ENCODE measurements around the gene RYR3.

Gene RYR3

GRCh38 chr15:33344530-33344929 is 33.8 kb downstream of the RYR3 start (continued):
- TF ChIP-seq ZBTB6 (tag by site-specific recombination; IDR thresholded peaks at IDR 0.05) = no peak

GRCh38 chr15:33354411-33354810 is 43.6 kb downstream of the RYR3 start:
- H3K4me1 ChIP-seq (ENCODE audit: control insufficient read depth, insufficient read depth, low read length) = no peaks in the 10 kb centered on the region
- TF ChIP-seq KLF17 (tag by site-specific recombination; IDR thresholded peaks at IDR 0.05) = no peak
- TF ChIP-seq ZNF302 (tag by site-specific recombination; IDR thresholded peaks at IDR 0.05; ENCODE audit: low read depth) = no peak
- TF ChIP-seq ZNF510 (tag by site-specific recombination; IDR thresholded peaks at IDR 0.05; ENCODE audit: insufficient replicate concordance) = no peak
- TF ChIP-seq ZBTB11 (tag by site-specific recombination; conservative IDR thresholded peaks at IDR 0.05; ENCODE audit: low read depth) = no peak
- no peak for TF ChIP-seq ZNF341 (tag by site-specific recombination; IDR thresholded peaks at IDR 0.05; ENCODE audit: low read depth)
- no peak for TF ChIP-seq ZNF843 (tag by site-specific recombination; IDR thresholded peaks at IDR 0.05)
- no peak for TF ChIP-seq ZNF629 (tag by site-specific recombination; IDR thresholded peaks at IDR 0.05)
- TF ChIP-seq ZNF274 (IDR thresholded peaks at IDR 0.05; ENCODE audit: low read length) = no peak
- TF ChIP-seq ZNF274 (tag by site-specific recombination; IDR thresholded peaks at IDR 0.05; ENCODE audit: borderline replicate concordance) = no peak
- TF ChIP-seq ZNF169 (tag by site-specific recombination; IDR thresholded peaks at IDR 0.05) = no peak
- TF ChIP-seq ZNF391 (tag by site-specific recombination; IDR thresholded peaks at IDR 0.05; ENCODE audit: borderline replicate concordance, low read depth) = no peak
- TF ChIP-seq ZNF239 (tag by site-specific recombination; IDR thresholded peaks at IDR 0.05) = no peak
- TF ChIP-seq CTCF (tag by site-specific recombination; IDR thresholded peaks at IDR 0.05) = no peak
- no peak for TF ChIP-seq MZF1 (tag by site-specific recombination; IDR thresholded peaks at IDR 0.05; ENCODE audit: borderline replicate concordance)
- no peak for TF ChIP-seq ZNF785 (tag by site-specific recombination; IDR thresholded peaks at IDR 0.05)
- no peaks in the 10 kb centered on the region for H3K36me3 ChIP-seq (ENCODE audit: control insufficient read depth in 2 of 2, insufficient read depth in 1 of 2, low read length in 2 of 2)
- no peaks in the 10 kb centered on the region for H3K9me3 ChIP-seq (ENCODE audit: control insufficient read depth, insufficient read depth, low read depth, low read length)
- no peak overlapping the region for H3K27ac ChIP-seq (ENCODE audit: extremely low read depth, low read depth, low read length)
- ChIA-PET CTCF (interaction anchor here (1.5 kb wide), 1 partner anchor 10 kb away, joined by 3 read pairs; no protein-coding TSS in a partner anchor), POLR2A (no interaction called here)
- no peak overlapping the region for H3K4me3 ChIP-seq (ENCODE audit: low read depth, low read length)

- ChIA-PET POLR2A (no interaction called here), CTCF (no interaction called here)
- H3K4me3 ChIP-seq (ENCODE audit: low read depth, low read length) = no peak overlapping the region
- H3K9me3 ChIP-seq (ENCODE audit: control insufficient read depth, insufficient read depth, low read depth, low read length) = no peaks in the 10 kb centered on the region
- TF ChIP-seq ZNF146 (tag by site-specific recombination; IDR thresholded peaks at IDR 0.05) = no peak
- no peak for TF ChIP-seq WT1 (tag by site-specific recombination; IDR thresholded peaks at IDR 0.05)
- no peak for TF ChIP-seq ZBTB1 (tag by site-specific recombination; IDR thresholded peaks at IDR 0.05)
- TF ChIP-seq ZSCAN4 (tag by site-specific recombination; IDR thresholded peaks at IDR 0.05) = no peak
- no peak for TF ChIP-seq ZNF350 (tag by site-specific recombination; IDR thresholded peaks at IDR 0.05)
- TF ChIP-seq ZNF157 (tag by site-specific recombination; IDR thresholded peaks at IDR 0.05) = no peak
- no peak for TF ChIP-seq ZIC2 (tag by site-specific recombination; IDR thresholded peaks at IDR 0.05)
- no peak for TF ChIP-seq MYNN (tag by site-specific recombination; IDR thresholded peaks at IDR 0.05; ENCODE audit: borderline replicate concordance)
- TF ChIP-seq ZBTB17 (tag by site-specific recombination; IDR thresholded peaks at IDR 0.05) = no peak
- H3K36me3 ChIP-seq (ENCODE audit: control insufficient read depth in 2 of 2, insufficient read depth in 1 of 2, low read length in 2 of 2) = no peaks in the 10 kb centered on the region
- no peak overlapping the region for H3K27ac ChIP-seq (ENCODE audit: extremely low read depth, low read depth, low read length)
- H3K4me1 ChIP-seq (ENCODE audit: control insufficient read depth, insufficient read depth, low read length) = no peaks in the 10 kb centered on the region
These were observed 47.1 kb downstream of the RYR3 start for GRCh38 chr15:33357845-33358244.

Measured in HEK293 (cell line).